Cardiac fibroblast (primary cell): ENCODE measurements around the gene SMG7.
A peak's percentile ranks its signal among the peaks of the same experiment; 100 is the strongest.

ENCODE experiments used
- DNase-seq, 2 donors: peaks; one replicate each; pipeline versions ENCODE4 v3.0.0 to v3.0.0-alpha.2; 2010; ENCODE audit warnings: low read depth in 2 of 2
- H3K4me3 ChIP-seq, 2 donors: replicated peaks in 1 of 2; 1 replicate in 1 of 2; 2 replicates in 1 of 2; pipeline ENCODE4 v1.5.1; 2011; ENCODE audit warnings: low read depth in 2 of 2, low read length in 2 of 2, mild to moderate bottlenecking in 2 of 2, moderate library complexity in 1 of 2
- CTCF ChIP-seq: IDR thresholded peaks from one replicate; pipeline ENCODE4 v1.5.1; 2011; ENCODE audit warnings: low read depth, mild to moderate bottlenecking, low read length, inconsistent platforms

SMG7 gene

DNA sequence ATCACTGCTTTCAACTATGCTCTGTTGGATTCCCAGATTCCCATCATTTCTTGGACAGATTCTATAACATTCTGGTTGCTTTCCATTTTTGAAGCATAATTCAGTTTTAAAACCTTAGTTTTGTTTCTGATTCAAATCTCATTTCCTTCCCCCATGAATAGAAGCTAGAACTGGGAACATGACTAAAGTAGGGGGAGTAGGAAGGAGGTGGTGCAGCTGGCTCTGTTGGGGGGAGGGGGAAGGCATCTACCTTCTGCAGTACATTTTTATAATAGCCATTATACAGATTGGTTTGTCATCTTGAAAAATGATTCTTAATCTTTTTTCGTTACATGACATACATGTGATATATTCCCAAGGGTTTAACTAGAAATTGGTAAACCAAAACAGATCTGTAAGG is 48.1 kb downstream of the SMG7 start:
- no peak for TF ChIP-seq CTCF
- H3K4me3 ChIP-seq: no peak overlapping the region
- peak in 1 of 2 donors; percentile 21 for DNase-seq

DNA sequence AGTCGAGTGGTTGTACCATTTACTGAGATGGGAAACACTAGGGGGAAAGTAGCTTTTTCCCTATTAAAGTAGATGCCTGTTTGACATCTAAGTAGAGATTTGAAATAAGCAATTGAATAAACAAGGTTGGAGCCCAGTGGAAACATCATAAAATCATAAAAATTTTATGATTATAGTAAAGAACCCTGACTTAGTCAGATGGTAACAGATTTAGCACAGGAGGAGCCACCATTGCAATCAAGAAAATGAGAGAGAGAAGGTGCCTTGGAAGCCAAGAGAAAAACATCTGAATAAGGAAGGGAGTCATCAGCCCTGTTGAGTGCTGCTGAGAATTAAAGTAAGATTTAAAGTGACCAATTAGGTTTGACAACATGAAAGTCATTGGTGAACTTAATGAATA is 49.8 kb downstream of the SMG7 start:
- DNase-seq: no peak
- H3K4me3 ChIP-seq: no peak overlapping the region
- no peak for TF ChIP-seq CTCF

DNA sequence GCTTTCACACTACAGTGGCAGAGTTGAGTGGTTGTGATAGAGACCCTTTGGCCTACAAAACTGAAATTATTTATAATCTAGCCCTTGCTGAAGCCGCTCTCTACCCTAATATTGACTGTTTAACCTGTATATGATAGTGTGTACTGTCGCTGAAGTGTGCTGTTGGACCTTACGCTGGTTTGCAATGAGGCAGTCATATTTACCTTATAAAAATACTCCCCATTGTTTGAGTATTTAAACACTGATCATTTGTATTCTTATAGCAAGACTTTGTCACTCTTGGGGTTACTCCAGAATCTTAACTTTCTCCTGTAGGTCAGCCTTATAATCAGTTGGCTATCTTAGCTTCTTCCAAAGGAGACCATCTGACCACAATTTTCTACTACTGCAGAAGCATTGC is 56.3 kb downstream of the SMG7 start:
- DNase-seq: no peak
- TF ChIP-seq CTCF: no peak
- no peak overlapping the region for H3K4me3 ChIP-seq

DNA sequence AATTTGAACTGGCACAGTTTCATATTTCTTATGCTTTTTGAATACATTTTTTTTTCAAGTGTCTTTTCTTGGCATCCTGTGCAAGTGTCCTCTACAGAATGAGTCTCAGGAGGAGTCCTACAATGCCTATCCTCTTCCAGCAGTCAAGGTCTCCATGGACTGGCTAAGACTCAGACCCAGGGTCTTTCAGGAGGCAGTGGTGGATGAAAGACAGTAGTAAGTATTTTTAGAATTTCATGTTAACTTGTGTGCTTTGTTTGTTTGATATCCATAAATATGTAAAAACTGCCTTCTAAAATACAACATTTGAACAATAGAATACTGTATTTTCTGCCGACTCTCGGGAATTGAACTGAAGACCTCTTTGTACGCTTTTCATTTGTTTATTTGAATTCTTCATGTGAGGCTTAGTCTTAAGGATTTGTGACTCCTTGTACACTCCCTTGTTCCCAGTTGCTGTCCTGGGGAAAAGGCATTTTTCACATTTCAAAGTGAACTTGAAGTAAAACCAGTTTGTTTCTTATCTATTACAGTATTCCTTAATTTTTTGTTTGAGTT is 61.4 kb downstream of the SMG7 start:
- no peak for DNase-seq
- no peak for TF ChIP-seq CTCF
- no peak overlapping the region for H3K4me3 ChIP-seq

DNA sequence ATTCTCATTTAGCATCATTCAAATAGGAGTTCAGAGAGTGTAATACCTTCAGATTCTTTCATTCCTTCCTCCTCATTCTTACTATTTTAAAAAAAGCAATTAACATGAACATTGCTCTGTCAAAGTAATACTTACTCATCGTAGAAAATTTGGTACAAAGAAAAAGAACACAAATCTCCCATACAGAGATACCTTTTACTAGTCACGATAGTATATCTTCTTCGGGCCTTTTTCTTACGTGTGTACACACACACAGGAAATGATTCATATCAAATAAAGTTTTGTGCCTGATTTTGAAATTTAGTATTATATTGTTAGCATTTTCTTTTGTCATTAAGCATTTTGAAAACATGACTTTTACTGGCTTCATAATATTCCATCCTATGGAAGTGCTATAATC is 65.1 kb downstream of the SMG7 start:
- no peak for TF ChIP-seq CTCF
- H3K4me3 ChIP-seq: no peak overlapping the region
- DNase-seq: peak in 1 of 2 donors; percentile 43

- peak; percentile 82 to 84 for DNase-seq
- TF ChIP-seq CTCF: peak; percentile 89
- no peak overlapping the region for H3K4me3 ChIP-seq
These were observed 71.4 kb downstream of the SMG7 start for GRCh38 chr1:183543619-183544204.
